ENCODE results near the gene PTPRD. TPM values are rescaled to one million over a fixed set of nuclear protein-coding genes. Genes with fewer than 3 reads are reported as not detected.

PTPRD gene
- total RNA-seq, 1 experiment from 2014 or later, result 32.5 TPM

GRCh38 chr9:8864545-8864896 lies 1748.3 kb downstream of the PTPRD start:
- WGBS (ENCODE audit: extremely low coverage, insufficient read length, low lambda C conversion rate), result no CpG with 5 or more reads among the region's 3 CpGs
- H3K27me3 ChIP-seq (ENCODE audit: insufficient read depth, low read length), result no peaks in the 10 kb centered on the region
- no peak overlapping the region for H3K23ac ChIP-seq (ENCODE audit: insufficient read length, low read depth, low read length)
- no peak overlapping the region for H3K56ac ChIP-seq (ENCODE audit: insufficient read length, low read depth, low read length)
- no peak for DNase-seq
- Mint-ChIP-seq H3K9me3 (no peaks in the 10 kb centered on the region), H3K4me3 (no peak overlapping the region), H3K36me3 (ENCODE audit: insufficient read depth in 1 of 3, low read depth in 3 of 3) (no peaks in the 10 kb centered on the region), H3K27ac (no peak overlapping the region), H3K27me3 (ENCODE audit: low read depth) (peaks cover under 1% of the 10 kb centered on the region; the same call in 1 of the 2 replicates), H3K4me1 (peaks cover 23 to 26% of the 10 kb centered on the region in 2 experiments)
- no peak overlapping the region for H2BK15ac ChIP-seq (ENCODE audit: low read depth, low read length)
- TF ChIP-seq CTCF (conservative IDR thresholded peaks at IDR 0.05), result no peak
- no peak overlapping the region for H2BK5ac ChIP-seq (ENCODE audit: insufficient read length, low read length)
- H2BK120ac ChIP-seq (ENCODE audit: low read depth, low read length, poor library complexity, severe bottlenecking), result no peak overlapping the region
- no peak overlapping the region for H4K8ac ChIP-seq (replicated peaks; ENCODE audit: insufficient read length, low read depth, low read length)
- no peak overlapping the region for H2AK5ac ChIP-seq (ENCODE audit: insufficient read length, low read length)
- H3K79me1 ChIP-seq (ENCODE audit: insufficient read depth, low read depth, low read length, poor library complexity, severe bottlenecking), result no peaks in the 10 kb centered on the region
- H3K4ac ChIP-seq (ENCODE audit: low read depth, low read length), result no peak overlapping the region
- no peaks in the 10 kb centered on the region; the same call in 1 of the 2 replicates for H3K4me1 ChIP-seq (ENCODE audit: insufficient read depth, low read length)
- no peak overlapping the region for H3K9ac ChIP-seq (ENCODE audit: extremely low read depth, insufficient read length, low read length)
- no peak overlapping the region for H3K18ac ChIP-seq (ENCODE audit: insufficient read length, low read depth, low read length)
- H4K20me1 ChIP-seq (ENCODE audit: control insufficient read depth, insufficient read depth, insufficient read length), result no peaks in the 10 kb centered on the region
- no peak overlapping the region for H3K14ac ChIP-seq (ENCODE audit: insufficient read depth, low read length)
- H2BK20ac ChIP-seq (ENCODE audit: low read depth, low read length, poor library complexity, severe bottlenecking), result no peak overlapping the region
- H3K79me2 ChIP-seq (ENCODE audit: insufficient read depth, low read length), result 0 out of 2 replicates have a peak, but pooled peaks cover 2% of the 10 kb centered on the region
- peak overlapping the region; percentile 59 for H2AFZ ChIP-seq (ENCODE audit: low read length)
- no peaks in the 10 kb centered on the region for H3K23me2 ChIP-seq (ENCODE audit: insufficient read length, low read depth, low read length, poor library complexity, severe bottlenecking)
- no peak overlapping the region for H4K5ac ChIP-seq (ENCODE audit: insufficient read length, low read depth, low read length)
- no peak overlapping the region for H4K91ac ChIP-seq (ENCODE audit: insufficient read length, low read depth, low read length)
- no peak overlapping the region for H2BK12ac ChIP-seq (ENCODE audit: insufficient read length, low read depth, low read length)
- no peaks in the 10 kb centered on the region for H3K9me3 ChIP-seq (ENCODE audit: control insufficient read depth, low read depth, low read length)
- no peak overlapping the region for H3K27ac ChIP-seq (ENCODE audit: insufficient read length, low read depth, low read length)
- no peak overlapping the region for H3T11ph ChIP-seq (ENCODE audit: low read length)
- H3K4me2 ChIP-seq (ENCODE audit: insufficient read depth, insufficient read length, low read length), result no peak overlapping the region

All from H9 (cell line).